Kidney (tissue), 14 donors: ENCODE data around the gene YBX1. TPM values are rescaled to one million over a fixed set of nuclear protein-coding genes. Genes with fewer than 3 reads are reported as not detected.

Experiments used
- DNase-seq, 5 donors: peaks; one replicate each; pipeline ENCODE4 v3.0.0-alpha.2; 2013 to 2020
- FAIRE-seq: peaks from 2 replicates; lab custom pipeline; 2012; peaks lifted over from hg19 to GRCh38; lab: Jason Lieb, UNC
- H3K27ac ChIP-seq, 2 donors: one replicate each; pipeline ENCODE4 v1.7.0; 2013; ENCODE audit warnings: low read depth in 2 of 2, low read length in 2 of 2, inconsistent platforms in 1 of 2
- H3K27me3 ChIP-seq: one replicate; pipeline ENCODE4 v1.7.1; 2013; ENCODE audit warnings: low read length, inconsistent platforms; ENCODE audit not compliant: control insufficient read depth, insufficient read depth
- H3K36me3 ChIP-seq, 3 donors: one replicate each; pipeline versions ENCODE4 v1.7.0 to v1.7.1; 2013; ENCODE audit warnings: low read length in 3 of 3, control low read depth in 1 of 3, inconsistent platforms in 1 of 3; ENCODE audit not compliant: insufficient read depth in 3 of 3, control insufficient read depth in 2 of 3
- H3K4me1 ChIP-seq, 3 donors: one replicate each; pipeline versions ENCODE4 v1.7.0 to v1.7.1; 2013; ENCODE audit warnings: low read length in 3 of 3, inconsistent platforms in 1 of 3, low read depth in 1 of 3; ENCODE audit not compliant: control insufficient read depth in 2 of 3, insufficient read depth in 2 of 3
- H3K4me3 ChIP-seq, 3 donors: one replicate each; pipeline versions ENCODE4 v1.7.0 to v1.8.1; 2013; ENCODE audit warnings: low read length in 3 of 3, control low read depth in 1 of 3, inconsistent platforms in 1 of 3
- H3K9ac ChIP-seq, 3 donors: one replicate each; pipeline versions ENCODE4 v1.7.0 to v1.7.1; 2013; ENCODE audit warnings: low read length in 3 of 3, control low read depth in 1 of 3, inconsistent platforms in 1 of 3
- H3K9me3 ChIP-seq, 3 donors: one replicate each; pipeline versions ENCODE4 v1.7.0 to v1.7.1; 2013; ENCODE audit warnings: low read length in 3 of 3, control low read depth in 1 of 3, inconsistent platforms in 1 of 3; ENCODE audit not compliant: control insufficient read depth in 2 of 3, insufficient read depth in 1 of 3
- CTCF ChIP-seq: IDR thresholded peaks from 3 replicates; pipeline ENCODE4 v1.5.1; 2012; ENCODE audit warnings: mild to moderate bottlenecking, moderate library complexity, borderline replicate concordance; ENCODE audit not compliant: insufficient read depth; ENCODE audit errors: extremely low read depth
- intact Hi-C: fragments of 100-400 bp; cut with DNase I; formaldehyde crosslinking; loops from one replicate; pipeline ENCODE4 v1.11.1; 2022
- polyA plus RNA-seq: library from polyadenylated mRNA; stranded (reverse); fragments of 350-450 nt; fragmentation: Illumina TruSeq; extraction: RNeasy Lipid Tissue Mini Kit (QIAGEN cat#74804); gene quantifications from one replicate; pipeline ENCODE4 v1.2.3, GENCODE V29; 2014; ENCODE audit warnings: low read depth, low replicate concordance; ENCODE audit not compliant: insufficient read depth
- total RNA-seq: library from RNA; stranded (reverse); fragmentation: NEBNext Ultra II Directional; extraction: Animal tissue kit (Norgen Biotek cat#: 25700); gene quantifications from one replicate; pipeline ENCODE4 v1.2.1, GENCODE V29; 2021
- donor health status: control.
- donor health status: control.
- donor health status: control.
- donor health status: control.
- donor health status: control.
- donor health status: DM: yes; HTN: yes; CAD: no.
- donor health status: Normal renal cell carcinoma (clear cell type).

The YBX1 gene
- total and polyA plus RNA-seq, 2 donors from 2014 or later, result 395 to 418 TPM

GRCh38 chr1:42739753-42740700 lies 57.8 kb downstream of the YBX1 start, which contains the start of gene CLDN19:
TSS of gene CLDN19 (minus strand) at chr1:42740236. CDS start at chr1:42740063, 173 bp downstream.
- peaks cover 0 to 3% (median 0%) of the 10 kb centered on the region in 3 donors for H3K36me3 ChIP-seq
- TF ChIP-seq CTCF, result no peak
- H3K9me3 ChIP-seq, result no peaks in the 10 kb centered on the region
- H3K27me3 ChIP-seq, result no peaks in the 10 kb centered on the region
- intact Hi-C loops, result loop anchor here (10.0 kb wide), 1 partner anchor 155 kb away; no protein-coding TSS in a partner anchor
- peak within 1 kb of the TSS in 1 of 2 donors; percentile 27 for H3K27ac ChIP-seq
- H3K4me1 ChIP-seq, result peaks cover 0 to 8% (median 3%) of the 10 kb centered on the region in 3 donors
- peak within 1 kb of the TSS; percentile 27 to 57 (median 40) for H3K4me3 ChIP-seq
- H3K9ac ChIP-seq, result peak within 1 kb of the TSS in 2 of 3 donors; percentile 12 to 19
- FAIRE-seq (no peak), DNase-seq (peak; percentile 85 to 88 (median 86))

GRCh38 chr1:42740851-42741580 lies 58.8 kb downstream of the YBX1 start:
- no peaks in the 10 kb centered on the region for H3K9me3 ChIP-seq
- DNase-seq (peak in 4 of 5 donors; percentile 80 to 86 (median 84)), FAIRE-seq (no peak)
- H3K36me3 ChIP-seq, result peaks cover 0 to 3% (median 0%) of the 10 kb centered on the region in 3 donors
- intact Hi-C loops, result loop anchor here (10.0 kb wide), 1 partner anchor 156 kb away; no protein-coding TSS in a partner anchor
- H3K4me1 ChIP-seq, result peaks cover 0 to 8% (median 3%) of the 10 kb centered on the region in 3 donors
- H3K9ac ChIP-seq, result peak overlapping the region in 1 of 3 donors; percentile 19
- peak overlapping the region; percentile 9 to 27 for H3K27ac ChIP-seq
- no peak for TF ChIP-seq CTCF
- H3K4me3 ChIP-seq, result no peak overlapping the region
- no peaks in the 10 kb centered on the region for H3K27me3 ChIP-seq

GRCh38 chr1:42741706-42742105 lies 59.5 kb downstream of the YBX1 start:
- Histone ChIP-seq H3K4me1 (peaks cover 0 to 8% (median 3%) of the 10 kb centered on the region in 3 donors), H3K9ac (no peak overlapping the region), H3K27ac (peak overlapping the region in 1 of 2 donors; percentile 9), H3K4me3 (no peak overlapping the region), H3K9me3 (no peaks in the 10 kb centered on the region), H3K27me3 (no peaks in the 10 kb centered on the region), H3K36me3 (peaks cover 0 to 7% (median 0%) of the 10 kb centered on the region in 3 donors)
- FAIRE-seq, result no peak
- DNase-seq, result no peak
- no peak for TF ChIP-seq CTCF
- intact Hi-C loops, result loop anchor here (10.0 kb wide), 1 partner anchor 157 kb away; no protein-coding TSS in a partner anchor
